ENCODE data around the gene INHBE. TPM values are rescaled to one million over a fixed set of nuclear protein-coding genes. Genes with fewer than 3 reads are reported as not detected.
"Not testable (repeated sequence)": the region's sequence is repeated elsewhere in the genome, so short reads cannot be mapped to it uniquely, and the experiment has no call there.

INHBE gene
- total RNA-seq, 2 experiments from 2014 or later = 0.35 TPM; not detected in 1

DNA sequence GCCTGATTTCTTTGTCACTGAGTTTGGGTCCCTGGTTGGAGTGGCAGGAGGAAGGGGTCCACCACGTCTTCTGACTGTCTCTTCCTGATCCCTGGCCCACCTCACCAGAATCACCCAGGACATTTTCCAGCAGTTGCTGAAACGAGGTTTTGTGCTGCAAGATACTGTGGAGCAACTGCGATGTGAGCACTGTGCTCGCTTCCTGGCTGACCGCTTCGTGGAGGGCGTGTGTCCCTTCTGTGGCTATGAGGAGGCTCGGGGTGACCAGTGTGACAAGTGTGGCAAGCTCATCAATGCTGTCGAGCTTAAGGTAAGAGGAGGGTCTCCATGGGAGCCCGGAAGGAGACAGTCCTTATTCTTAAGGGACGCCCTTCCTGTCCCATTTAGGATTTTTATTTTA, 45.1 kb downstream of the INHBE start:
- no peak overlapping the region for H3K27ac Mint-ChIP-seq
- DNase-seq (no peak), ATAC-seq (no peak)
- no peaks in the 10 kb centered on the region for H3K27me3 Mint-ChIP-seq
- H3K4me1 Mint-ChIP-seq = peaks cover 4% of the 10 kb centered on the region
- H3K9me3 Mint-ChIP-seq (ENCODE audit: low read depth) = peaks cover 3% of the 10 kb centered on the region
- H3K36me3 Mint-ChIP-seq = peaks cover 70% of the 10 kb centered on the region
- CTCF ChIA-PET = interaction anchor here (1.1 to 1.2 kb wide), 2 partner anchors 13 to 23 kb away, joined by 3 to 4 read pairs; no protein-coding TSS in a partner anchor
- H3K4me3 Mint-ChIP-seq = no peak overlapping the region

DNA sequence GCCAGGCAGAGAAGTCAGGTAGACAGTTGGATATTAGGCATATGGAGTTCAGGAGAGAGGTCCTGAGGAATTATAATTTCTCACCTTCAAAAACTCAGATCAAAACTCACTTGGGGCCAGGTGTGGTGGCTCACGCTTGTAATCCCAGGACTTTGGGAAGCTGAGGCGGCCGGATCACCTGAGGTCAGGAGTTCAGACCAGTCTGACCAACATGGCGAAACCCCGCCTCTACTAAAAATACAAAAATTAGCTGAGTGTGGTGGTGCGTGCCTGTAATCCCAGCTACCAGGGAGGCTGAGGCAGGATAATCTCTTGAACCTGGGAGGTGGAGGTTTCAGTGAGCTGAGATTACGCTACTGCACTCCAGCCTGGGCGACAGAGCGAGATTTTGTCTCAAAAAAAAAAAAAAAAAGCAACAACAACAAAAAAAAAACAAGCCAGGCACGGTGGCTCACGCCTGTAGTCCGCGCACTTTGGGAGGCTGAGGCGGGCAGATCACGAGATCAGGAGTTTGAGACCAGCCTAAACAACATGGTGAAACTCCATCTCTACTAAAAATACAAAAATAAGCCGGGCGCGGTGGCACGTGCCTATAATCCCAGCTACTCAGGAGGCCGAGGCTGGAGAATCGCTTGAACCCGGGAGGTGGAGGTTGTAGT, 47.3 kb downstream of the INHBE start:
- not testable (repeated sequence) for H3K4me1 Mint-ChIP-seq; H3K9me3 Mint-ChIP-seq (ENCODE audit: low read depth); H3K27me3 Mint-ChIP-seq; ATAC-seq; DNase-seq; H3K4me3 Mint-ChIP-seq; H3K27ac Mint-ChIP-seq
- peaks cover 66% of the 10 kb centered on the region for H3K36me3 Mint-ChIP-seq
- CTCF ChIA-PET = interaction anchor here (0.7 to 1.2 kb wide), 3 partner anchors 15 to 89 kb away, joined by 3 to 4 read pairs (median 3); partner anchors contain the start of gene PIP4K2C

DNA sequence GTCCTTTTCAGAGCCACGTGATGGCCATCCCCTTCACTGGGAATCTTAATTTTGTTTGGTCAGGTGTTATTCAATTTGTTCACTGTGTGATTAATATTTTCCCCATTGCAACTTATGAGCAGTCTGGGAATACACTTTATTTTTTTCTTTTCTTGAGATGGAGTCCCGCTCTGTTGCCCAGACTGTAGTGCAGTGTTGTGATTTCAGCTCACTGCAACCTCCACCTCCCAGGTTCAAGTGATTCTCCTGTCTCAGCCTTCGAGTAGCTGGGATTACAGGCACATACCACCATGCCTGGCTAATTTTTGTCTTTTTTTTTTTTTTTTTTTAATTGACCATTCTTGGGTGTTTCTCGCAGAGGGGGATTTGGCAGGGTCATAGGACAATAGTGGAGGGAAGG, 51.4 kb downstream of the INHBE start:
- H3K36me3 Mint-ChIP-seq = peaks cover 44% of the 10 kb centered on the region
- not testable (repeated sequence) for ATAC-seq; H3K27ac Mint-ChIP-seq; H3K4me1 Mint-ChIP-seq; DNase-seq; H3K9me3 Mint-ChIP-seq (ENCODE audit: low read depth); H3K27me3 Mint-ChIP-seq; H3K4me3 Mint-ChIP-seq
- CTCF ChIA-PET = interaction anchor here (2.7 kb wide), 1 partner anchor 44 kb away, joined by 6 read pairs; no protein-coding TSS in a partner anchor

Other genes with a start within 250 kb of the INHBE start
- gene NXPH4, start 238.5 kb upstream of the INHBE start, total RNA-seq = under 1 TPM; 0.58 to 0.68 TPM
- gene SHMT2, start 225.6 kb upstream of the INHBE start, total RNA-seq = 100 to 1,000 TPM; 194 to 357 TPM
- 10 to 100 TPM in 1 of 2 experiments, 1 to 10 TPM in 1; 5.4 to 10.0 TPM for gene STAC3, start 204.1 kb upstream of the INHBE start, total RNA-seq
- gene R3HDM2, start 24.3 kb upstream of the INHBE start, total RNA-seq = 10 to 100 TPM; 53.8 to 82.4 TPM
- not detected for gene INHBC, start 20.5 kb upstream of the INHBE start, total RNA-seq
- under 1 TPM; 0.52 to 0.53 TPM for gene GLI1, start 4.5 kb downstream of the INHBE start, total RNA-seq
- 100 to 1,000 TPM; 234 to 363 TPM for gene ARHGAP9, start 24.6 kb downstream of the INHBE start, total RNA-seq
- 100 to 1,000 TPM; 283 to 384 TPM for gene MARS1, start 32.8 kb downstream of the INHBE start, total RNA-seq
- 10 to 100 TPM; 15.3 to 15.9 TPM for gene DDIT3, start 65.2 kb downstream of the INHBE start, total RNA-seq
- gene MBD6, start 67.5 kb downstream of the INHBE start, total RNA-seq = 10 to 100 TPM; 80.9 to 85.4 TPM
- 10 to 100 TPM; 90.8 to 99.0 TPM for gene DCTN2, start 91.9 kb downstream of the INHBE start, total RNA-seq
- 1 to 10 TPM; 1.9 to 2.1 TPM for gene KIF5A, start 94.7 kb downstream of the INHBE start, total RNA-seq
- 10 to 100 TPM; 21.4 to 22.2 TPM for gene PIP4K2C, start 135.9 kb downstream of the INHBE start, total RNA-seq
- gene DTX3, start 149.5 kb downstream of the INHBE start, total RNA-seq = 10 to 100 TPM; 20.8 to 21.2 TPM
- under 1 TPM; 0.70 to 0.84 TPM for gene ARHGEF25, start 156.1 kb downstream of the INHBE start, total RNA-seq
- gene B4GALNT1, start 177.9 kb downstream of the INHBE start, total RNA-seq = 1 to 10 TPM; 2.4 to 8.2 TPM
- 100 to 1,000 TPM; 117 to 123 TPM for gene OS9, start 238.8 kb downstream of the INHBE start, total RNA-seq